ENCODE measurements around the gene GPR142.
A peak's percentile ranks its signal among the peaks of the same experiment; 100 is the strongest.

Gene GPR142, protein sequence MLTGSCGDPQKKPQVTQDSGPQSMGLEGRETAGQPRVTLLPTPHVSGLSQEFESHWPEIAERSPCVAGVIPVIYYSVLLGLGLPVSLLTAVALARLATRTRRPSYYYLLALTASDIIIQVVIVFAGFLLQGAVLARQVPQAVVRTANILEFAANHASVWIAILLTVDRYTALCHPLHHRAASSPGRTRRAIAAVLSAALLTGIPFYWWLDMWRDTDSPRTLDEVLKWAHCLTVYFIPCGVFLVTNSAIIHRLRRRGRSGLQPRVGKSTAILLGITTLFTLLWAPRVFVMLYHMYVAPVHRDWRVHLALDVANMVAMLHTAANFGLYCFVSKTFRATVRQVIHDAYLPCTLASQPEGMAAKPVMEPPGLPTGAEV

DNA sequence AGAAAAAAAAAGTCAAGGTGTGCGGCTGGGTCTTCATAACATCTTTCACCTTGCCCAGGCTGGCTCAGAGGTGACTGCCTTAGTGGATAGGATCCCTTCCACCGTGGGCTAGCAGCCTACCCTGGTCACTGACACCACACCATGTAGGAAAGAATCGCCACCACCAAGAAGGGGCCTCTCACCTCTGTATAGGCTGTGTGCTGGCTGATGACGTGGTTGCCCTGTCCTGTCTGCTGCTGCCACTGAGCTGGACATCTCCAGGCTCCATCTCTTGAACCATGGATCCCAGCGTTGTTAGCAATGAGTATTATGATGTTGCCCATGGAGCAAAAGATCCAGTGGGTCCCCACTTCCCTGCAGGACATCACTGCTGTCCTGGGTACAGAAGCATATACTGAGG is at the start of gene GPR142:
TSS of gene GPR142 (plus strand) at position 301 of the 400 bp plus-strand sequence. CDS start 2,035 bp downstream, outside the sequence.
- H3K27ac ChIP-seq: no peak within 1 kb of the TSS; a peak in 1 of 22 replicates
- H3K4me2 ChIP-seq: peak within 1 kb of the TSS; percentile 89 to 98 (median 96)
- H3K4me1 ChIP-seq: peaks cover 24 to 42% (median 35%) of the 10 kb centered on the region in 10 experiments
- H4K20me1 ChIP-seq: peaks cover 0 to 6% (median 0%) of the 10 kb centered on the region in 11 experiments; a peak in 3 of 22 replicates
- 0 out of 22 replicates have a peak, but pooled peaks cover 0 to 8% (median 0%) of the 10 kb centered on the region in 11 experiments for H3K9me3 ChIP-seq (replicated peaks in 1 of 11)
- H3K36me3 ChIP-seq: no peaks in the 10 kb centered on the region
- H3K27me3 ChIP-seq: 0 out of 22 replicates have a peak, but pooled peaks cover 0 to 3% (median 0%) of the 10 kb centered on the region in 11 experiments
- no peak within 1 kb of the TSS for H3K9ac ChIP-seq
- no peak for TF ChIP-seq Cebpa-rat (IDR thresholded peaks at IDR 0.05)
- H3K4me3 ChIP-seq: peak within 1 kb of the TSS in 1 of 10 experiments; percentile 41; a peak in 2 of 20 replicates

DNA sequence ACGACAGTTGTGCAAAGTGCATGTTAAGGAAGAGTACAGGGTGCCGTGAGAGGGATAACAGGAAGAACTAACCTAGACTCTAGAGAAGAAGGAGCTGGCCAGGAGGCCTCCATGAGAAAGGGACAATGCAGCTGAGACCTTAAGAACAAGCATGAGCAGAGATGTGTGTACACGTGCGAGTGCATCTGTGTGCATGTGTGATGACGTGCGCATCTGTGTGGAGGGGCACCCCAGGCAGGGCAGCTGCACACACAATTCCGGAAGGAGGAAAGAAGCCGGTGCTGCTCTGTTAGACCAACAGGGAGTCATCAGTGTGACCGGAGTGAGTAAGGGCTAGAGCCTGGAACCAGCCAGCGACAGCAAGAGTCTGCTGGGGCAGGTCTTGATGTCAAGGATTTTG is 48.9 kb upstream of the GPR142 start:
- no peaks in the 10 kb centered on the region; a peak in 1 of 22 replicates for H4K20me1 ChIP-seq
- no peak overlapping the region for H3K27ac ChIP-seq
- no peak overlapping the region for H3K4me2 ChIP-seq
- H3K4me3 ChIP-seq: no peak overlapping the region
- H3K9me3 ChIP-seq (replicated peaks in 1 of 11): peaks cover 0 to 4% (median 0%) of the 10 kb centered on the region in 11 experiments; a peak in 6 of 22 replicates
- no peak for TF ChIP-seq Cebpa-rat (IDR thresholded peaks at IDR 0.05)
- peaks cover 0 to 22% (median 10%) of the 10 kb centered on the region in 10 experiments; a peak in 15 of 20 replicates for H3K4me1 ChIP-seq
- no peak overlapping the region for H3K9ac ChIP-seq
- no peaks in the 10 kb centered on the region for H3K27me3 ChIP-seq
- no peaks in the 10 kb centered on the region for H3K36me3 ChIP-seq

DNA sequence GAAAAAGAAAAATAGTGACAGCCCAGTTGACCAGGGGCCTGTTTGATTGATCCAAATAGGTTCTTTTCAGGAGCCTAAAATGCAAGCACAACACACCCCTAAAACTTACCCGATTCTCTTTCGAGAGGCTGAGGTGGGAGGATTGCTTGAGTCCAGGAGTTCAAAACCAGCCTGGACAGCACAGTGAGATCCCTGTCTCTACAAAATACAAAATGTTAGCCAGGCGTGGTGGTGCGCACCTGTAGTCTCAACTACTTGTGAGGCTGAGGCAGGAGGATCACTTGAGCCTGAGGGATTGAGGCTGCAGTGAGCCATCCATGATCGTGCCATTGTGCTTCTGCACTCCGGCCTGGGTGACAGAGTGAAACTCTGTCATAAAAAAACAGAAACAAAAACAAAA is 42.8 kb upstream of the GPR142 start:
- Histone ChIP-seq H3K4me2 (peak overlapping the region; percentile 90 to 100 (median 99); a peak in 20 of 22 replicates), H4K20me1 (peaks cover 0 to 7% (median 0%) of the 10 kb centered on the region in 11 experiments; a peak in 2 of 22 replicates), H3K4me3 (no peak overlapping the region), H3K4me1 (peaks cover 28 to 61% (median 51%) of the 10 kb centered on the region in 10 experiments), H3K9ac (peak overlapping the region in 4 of 11 experiments; percentile 15 to 64 (median 44); a peak in 1 of 22 replicates), H3K27ac (peak overlapping the region in 2 of 11 experiments; percentile 50 to 66; a peak in 3 of 22 replicates), H3K9me3 (replicated peaks in 1 of 11) (no peaks in the 10 kb centered on the region), H3K36me3 (no peaks in the 10 kb centered on the region), H3K27me3 (peaks cover 7 to 42% (median 18%) of the 10 kb centered on the region in 11 experiments; a peak in 19 of 22 replicates)
- TF ChIP-seq Cebpa-rat (IDR thresholded peaks at IDR 0.05): no peak

DNA sequence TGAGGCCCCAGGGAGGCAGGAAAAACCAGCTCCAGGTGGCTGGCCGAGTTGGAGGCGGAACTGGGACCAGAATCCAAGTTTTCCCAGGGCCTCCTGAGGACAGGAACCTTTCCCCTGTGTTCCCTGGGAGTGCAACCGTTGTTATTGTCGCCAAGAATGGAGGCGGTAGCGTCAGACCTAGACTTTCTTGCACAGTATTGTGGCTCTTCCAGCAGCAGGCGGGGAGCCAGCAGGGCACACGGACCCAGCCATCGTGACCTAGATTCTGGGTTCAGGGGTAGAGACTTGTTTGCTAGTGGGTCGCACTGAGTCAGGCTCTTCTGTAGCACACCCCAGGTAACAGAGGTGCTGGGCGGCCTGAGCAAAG is 41.9 kb upstream of the GPR142 start:
- Histone ChIP-seq H3K9me3 (replicated peaks in 1 of 11) (no peaks in the 10 kb centered on the region), H3K9ac (peak overlapping the region; percentile 35 to 65 (median 60); a peak in 17 of 22 replicates), H4K20me1 (peaks cover 0 to 7% (median 0%) of the 10 kb centered on the region in 11 experiments; a peak in 3 of 22 replicates), H3K4me2 (peak overlapping the region; percentile 90 to 100 (median 99)), H3K27ac (peak overlapping the region in 7 of 11 experiments; percentile 16 to 66 (median 50); a peak in 12 of 22 replicates), H3K36me3 (no peaks in the 10 kb centered on the region), H3K27me3 (peaks cover 7 to 42% (median 18%) of the 10 kb centered on the region in 11 experiments; a peak in 19 of 22 replicates), H3K4me1 (peaks cover 28 to 65% (median 56%) of the 10 kb centered on the region in 10 experiments), H3K4me3 (peak overlapping the region; percentile 48 to 68 (median 55); a peak in 19 of 20 replicates)
- no peak for TF ChIP-seq Cebpa-rat (IDR thresholded peaks at IDR 0.05)

DNA sequence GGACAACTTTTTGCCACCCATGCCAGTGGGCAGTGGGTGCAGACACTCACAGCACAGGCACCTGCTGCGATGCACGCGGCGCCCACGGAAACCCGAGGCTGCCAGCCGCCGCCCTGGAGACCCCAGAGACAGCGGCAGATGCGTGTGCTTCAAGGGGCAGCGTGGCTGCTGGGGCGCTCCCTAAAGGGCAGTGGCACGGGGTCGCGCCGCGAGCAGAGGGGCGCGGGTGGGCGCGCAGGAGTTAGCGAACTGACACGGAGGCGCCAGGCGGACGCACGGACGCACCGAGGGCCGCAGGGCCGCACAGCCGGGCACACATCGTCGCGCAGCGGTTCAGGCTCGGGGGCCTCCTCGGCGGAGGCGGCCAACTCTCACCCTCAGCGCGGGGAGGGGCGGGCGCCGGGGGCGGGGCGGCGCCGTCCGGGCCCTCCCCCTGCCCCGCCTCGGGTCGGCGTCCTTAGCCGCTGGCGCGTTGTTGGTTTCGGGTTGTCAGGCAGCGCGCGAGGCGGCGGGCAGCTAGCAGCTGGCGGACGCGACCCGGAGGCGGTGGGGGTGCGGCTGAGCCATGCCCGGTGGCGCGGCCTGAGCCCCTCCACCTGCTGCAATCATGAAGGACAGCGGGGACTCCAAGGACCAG is 41.4 kb upstream of the GPR142 start, which contains the start of gene KIF19:
TSS of gene KIF19 (plus strand) at position 484 of the 637 bp plus-strand sequence. CDS start at position 608, 124 bp downstream.
- peak within 1 kb of the TSS; percentile 90 to 100 (median 99) for H3K4me2 ChIP-seq

DNA sequence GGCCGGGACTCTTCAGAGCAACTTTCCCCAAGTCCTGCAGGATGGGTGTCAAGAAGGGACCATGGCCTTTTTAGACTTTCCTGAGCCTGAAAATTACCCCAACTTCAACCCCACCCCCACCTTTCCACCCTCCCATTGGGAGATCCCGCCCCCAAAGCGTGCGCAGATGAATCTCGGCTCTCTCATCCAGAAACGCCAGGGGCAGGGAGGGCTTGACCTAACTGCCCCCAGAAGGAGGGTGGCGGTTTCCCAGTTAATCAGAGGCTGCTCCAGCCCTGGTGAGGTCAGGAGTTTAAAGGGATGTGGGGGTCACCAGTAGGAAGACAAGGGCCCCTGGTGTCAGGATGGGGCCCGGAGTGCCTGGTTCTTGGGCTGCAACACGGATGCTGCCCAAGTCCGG is 40.8 kb upstream of the GPR142 start:
- H3K9ac ChIP-seq: peak overlapping the region; percentile 35 to 65 (median 60); a peak in 18 of 22 replicates
- H3K27me3 ChIP-seq: peaks cover 7 to 42% (median 18%) of the 10 kb centered on the region in 11 experiments; a peak in 19 of 22 replicates
- H3K4me3 ChIP-seq: peak overlapping the region; percentile 48 to 68 (median 55)
- H3K4me2 ChIP-seq: peak overlapping the region; percentile 90 to 100 (median 99)
- TF ChIP-seq Cebpa-rat (IDR thresholded peaks at IDR 0.05): no peak
- peaks cover 0 to 7% (median 0%) of the 10 kb centered on the region in 11 experiments; a peak in 3 of 22 replicates for H4K20me1 ChIP-seq
- H3K4me1 ChIP-seq: peaks cover 28 to 69% (median 58%) of the 10 kb centered on the region in 10 experiments
- H3K36me3 ChIP-seq: no peaks in the 10 kb centered on the region
- no peaks in the 10 kb centered on the region for H3K9me3 ChIP-seq (replicated peaks in 1 of 11)
- H3K27ac ChIP-seq: 0 out of 22 replicates have a peak overlapping the region, but pooled peaks of 3 of the 11 experiments have one; percentile 13 to 66 (median 33)

More for the DNA sequence above, 41.4 kb upstream of the GPR142 start, which contains the start of gene KIF19:
- Histone ChIP-seq H3K9ac (peak within 1 kb of the TSS; percentile 35 to 65 (median 60); a peak in 19 of 22 replicates), H3K9me3 (replicated peaks in 1 of 11) (no peaks in the 10 kb centered on the region), H3K4me3 (peak within 1 kb of the TSS; percentile 48 to 68 (median 55)), H3K4me1 (peaks cover 28 to 69% (median 58%) of the 10 kb centered on the region in 10 experiments), H4K20me1 (peaks cover 0 to 7% (median 0%) of the 10 kb centered on the region in 11 experiments; a peak in 3 of 22 replicates), H3K27ac (peak within 1 kb of the TSS in 7 of 11 experiments; percentile 16 to 66 (median 50); a peak in 12 of 22 replicates), H3K36me3 (no peaks in the 10 kb centered on the region), H3K27me3 (peaks cover 7 to 42% (median 18%) of the 10 kb centered on the region in 11 experiments; a peak in 19 of 22 replicates)
- TF ChIP-seq Cebpa-rat (IDR thresholded peaks at IDR 0.05): no peak

DNA sequence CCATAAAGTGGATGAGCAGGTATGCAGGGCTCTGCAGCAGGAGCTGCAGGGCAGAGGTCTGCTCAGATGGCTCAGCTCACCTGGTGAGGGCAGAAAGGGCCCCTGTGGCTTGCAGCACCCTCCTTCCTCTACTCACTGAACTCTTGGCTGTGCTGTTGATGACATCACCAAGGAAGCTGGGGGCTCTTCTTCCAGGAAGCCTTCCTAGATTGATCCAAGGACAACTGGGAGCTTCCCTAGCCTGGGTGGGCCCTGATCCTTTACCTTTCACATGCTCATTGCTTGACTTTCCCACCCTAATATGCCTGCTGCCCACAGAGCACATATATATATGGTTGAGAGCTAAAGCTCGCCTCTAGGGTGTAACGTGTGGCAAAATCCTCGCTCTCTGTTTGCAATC is 38.8 kb upstream of the GPR142 start:
- peaks cover 0 to 7% (median 0%) of the 10 kb centered on the region in 11 experiments; a peak in 3 of 22 replicates for H4K20me1 ChIP-seq
- peaks cover 37 to 86% (median 73%) of the 10 kb centered on the region in 10 experiments for H3K4me1 ChIP-seq
- H3K4me2 ChIP-seq: peak overlapping the region in 9 of 11 experiments; percentile 90 to 100 (median 99); a peak in 18 of 22 replicates
- no peaks in the 10 kb centered on the region for H3K9me3 ChIP-seq (replicated peaks in 1 of 11)
- no peaks in the 10 kb centered on the region for H3K36me3 ChIP-seq
- no peak for TF ChIP-seq Cebpa-rat (IDR thresholded peaks at IDR 0.05)
- H3K4me3 ChIP-seq: no peak overlapping the region
- no peak overlapping the region for H3K27ac ChIP-seq
- H3K27me3 ChIP-seq: peaks cover 7 to 42% (median 18%) of the 10 kb centered on the region in 11 experiments; a peak in 19 of 22 replicates
- H3K9ac ChIP-seq: peak overlapping the region in 3 of 11 experiments; percentile 3 to 29 (median 17); a peak in 1 of 22 replicates

- peaks cover 7 to 42% (median 18%) of the 10 kb centered on the region in 11 experiments; a peak in 19 of 22 replicates for H3K27me3 ChIP-seq
- no peak overlapping the region for H3K9ac ChIP-seq
- no peaks in the 10 kb centered on the region for H3K36me3 ChIP-seq
- TF ChIP-seq Cebpa-rat (IDR thresholded peaks at IDR 0.05): no peak
- H3K27ac ChIP-seq: no peak overlapping the region
- peaks cover 0 to 7% (median 0%) of the 10 kb centered on the region in 11 experiments; a peak in 3 of 22 replicates for H4K20me1 ChIP-seq
- peak overlapping the region; percentile 21 to 100 (median 93); a peak in 20 of 22 replicates for H3K4me2 ChIP-seq
- H3K9me3 ChIP-seq (replicated peaks in 1 of 11): no peaks in the 10 kb centered on the region
- H3K4me3 ChIP-seq: no peak overlapping the region
- peaks cover 37 to 82% (median 73%) of the 10 kb centered on the region in 10 experiments for H3K4me1 ChIP-seq
These were observed 37.9 kb upstream of the GPR142 start for GRCh38 chr17:74329378-74329777.
